Hematopoietic multipotent progenitor cell treated with erythropoietin and hydrocortisone succinate and interleukin-3 and kit ligand, for 4 days (in vitro differentiated cells): ENCODE results near the gene CTBP1.
"Not testable (repeated sequence)": the region's sequence is repeated elsewhere in the genome, so short reads cannot be mapped to it uniquely, and the experiment has no call there.

Source experiments
- DNase-seq: peaks from one replicate; pipeline ENCODE4 v3.0.0-alpha.2; 2015

Gene CTBP1

DNA sequence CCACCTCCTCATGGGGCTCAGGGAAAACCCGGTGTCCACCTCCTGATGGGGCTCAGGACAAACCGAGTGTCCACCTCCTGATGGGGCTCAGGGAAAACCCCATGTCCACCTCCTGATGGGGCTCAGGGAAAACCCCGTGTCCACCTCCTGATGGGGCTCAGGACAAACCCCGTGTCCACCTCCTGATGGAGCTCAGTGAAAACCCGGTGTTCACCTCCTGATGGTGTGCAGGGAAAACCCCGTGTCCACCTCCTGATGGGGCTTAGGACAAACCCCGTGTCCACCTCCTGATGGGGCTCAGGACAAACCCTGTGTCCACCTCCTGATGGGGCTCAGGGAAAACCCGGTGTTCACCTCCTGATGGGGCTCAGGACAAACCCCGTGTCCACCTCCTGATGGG lies 11.7 kb downstream of the CTBP1 start:
- not testable (repeated sequence) for DNase-seq

DNA sequence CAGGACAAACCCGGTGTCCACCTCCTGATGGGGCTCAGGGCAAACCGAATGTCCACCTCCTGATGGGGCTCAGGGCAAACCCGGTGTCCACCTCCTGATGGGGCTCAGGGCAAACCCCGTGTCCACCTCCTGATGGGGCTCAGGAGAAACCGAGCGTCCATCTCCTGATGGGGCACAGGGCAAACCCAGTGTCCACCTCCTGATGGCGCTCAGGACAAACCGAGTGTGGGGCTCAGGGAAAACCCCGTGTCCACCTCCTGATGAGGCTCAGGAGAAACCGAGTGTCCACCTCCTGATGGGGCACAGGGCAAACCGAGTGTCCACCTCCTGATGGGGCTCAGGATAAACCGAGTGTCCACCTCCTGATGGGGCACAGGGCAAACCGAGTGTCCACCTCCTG lies 12.1 kb downstream of the CTBP1 start:
- DNase-seq = not testable (repeated sequence)

DNA sequence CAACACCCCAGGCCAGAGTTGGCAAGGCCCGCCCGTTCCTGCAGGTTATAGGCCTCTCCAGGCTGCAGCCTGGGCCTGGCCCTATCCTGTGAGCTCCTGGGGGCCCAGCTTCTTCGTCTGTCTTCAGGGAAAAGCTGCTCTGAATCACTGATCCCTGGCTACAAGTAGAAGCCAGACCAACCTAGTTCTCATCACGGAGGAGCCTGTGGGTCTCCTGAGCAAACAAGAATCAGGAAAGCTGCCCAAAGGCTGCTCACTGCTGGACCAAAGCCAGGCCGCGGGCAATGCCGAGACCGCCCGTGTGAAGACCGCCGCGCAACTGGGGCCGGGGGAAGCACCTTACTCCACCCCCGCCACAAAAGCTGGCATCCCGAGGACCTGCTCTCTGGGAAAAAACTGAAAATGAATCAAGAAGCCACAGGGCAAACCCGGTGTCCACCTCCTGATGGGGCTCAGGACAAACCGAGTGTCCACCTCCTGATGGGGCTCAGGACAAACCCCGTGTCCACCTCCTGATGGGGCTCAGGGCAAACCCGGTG lies 12.8 kb downstream of the CTBP1 start:
- no peak for DNase-seq

DNA sequence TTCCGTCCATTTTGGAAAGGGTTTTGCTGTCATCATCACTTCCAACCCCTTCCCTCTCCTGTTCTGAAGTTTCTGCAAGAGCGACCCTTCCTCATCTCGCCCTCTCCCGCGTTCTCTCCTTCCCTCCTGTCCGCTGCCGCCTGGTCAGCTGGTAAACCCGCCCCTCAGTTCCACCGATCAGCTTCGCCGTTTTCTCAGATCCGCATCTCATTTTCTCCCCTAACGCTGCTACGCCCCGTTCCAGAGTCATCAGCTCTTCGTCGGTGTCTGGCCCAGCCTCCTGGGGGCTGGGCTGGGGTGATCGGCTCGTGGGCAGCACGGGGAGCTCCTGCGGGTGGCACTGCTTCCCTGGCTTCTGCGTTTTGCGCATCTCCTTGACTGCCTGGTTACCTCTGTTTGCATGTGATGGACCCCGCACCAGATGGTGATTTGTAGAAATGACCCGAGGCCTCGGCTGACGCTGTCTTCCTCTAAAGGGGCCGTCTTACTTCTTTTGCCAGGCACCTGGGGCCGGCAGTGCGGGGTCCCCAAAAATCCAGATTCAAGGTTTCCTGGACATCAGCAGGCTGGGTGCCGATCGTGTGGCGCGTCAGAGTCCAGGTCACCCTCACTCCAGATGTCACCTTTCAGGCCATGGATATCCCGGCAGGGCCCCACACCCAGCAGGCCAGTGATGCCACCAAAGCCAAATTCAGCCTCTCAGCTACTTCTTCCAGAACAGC lies 13.4 kb downstream of the CTBP1 start:
- DNase-seq = no peak

DNA sequence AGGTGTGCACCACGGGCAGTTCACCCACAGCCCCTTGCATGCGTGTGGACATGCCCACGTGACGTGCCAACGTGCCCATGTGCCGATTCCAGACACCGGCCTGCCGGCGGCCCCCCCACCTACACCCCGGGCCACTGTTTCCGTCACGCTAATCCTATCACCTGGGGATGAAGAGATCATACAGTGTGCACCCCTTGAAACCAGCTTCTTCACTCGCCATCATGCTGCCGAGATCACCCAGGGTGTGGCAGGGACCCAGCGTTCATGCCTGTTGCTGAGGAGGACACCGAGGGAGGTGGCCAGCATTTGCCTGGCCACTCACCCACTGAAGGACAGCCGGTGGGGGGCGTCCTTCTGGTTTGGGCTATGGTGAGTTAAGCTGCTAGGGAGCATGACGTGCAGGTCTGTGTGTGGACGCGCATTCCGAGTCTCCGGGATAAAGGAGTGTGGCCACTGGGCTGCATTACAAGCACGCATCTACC lies 14.1 kb downstream of the CTBP1 start:
- DNase-seq = no peak

DNA sequence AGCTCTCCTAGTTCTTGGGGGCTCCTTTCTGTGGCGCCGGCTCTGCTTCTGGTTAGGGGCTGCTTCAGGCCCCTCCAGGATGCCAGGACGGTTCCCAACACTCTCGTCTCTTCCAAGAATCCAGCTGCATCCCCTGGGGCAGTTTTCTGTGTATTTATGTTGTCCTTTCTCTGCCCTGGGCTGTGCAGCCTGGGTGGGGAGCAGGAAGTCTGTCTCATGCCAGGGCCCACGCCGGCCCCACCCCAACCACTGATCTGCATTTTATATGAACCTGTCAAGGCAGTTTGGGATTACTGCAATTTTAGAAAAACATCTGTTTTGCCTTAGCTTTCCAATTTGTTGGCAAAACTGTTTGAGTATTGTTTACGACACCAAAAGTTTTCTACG lies 14.6 kb downstream of the CTBP1 start:
- DNase-seq = no peak

DNA sequence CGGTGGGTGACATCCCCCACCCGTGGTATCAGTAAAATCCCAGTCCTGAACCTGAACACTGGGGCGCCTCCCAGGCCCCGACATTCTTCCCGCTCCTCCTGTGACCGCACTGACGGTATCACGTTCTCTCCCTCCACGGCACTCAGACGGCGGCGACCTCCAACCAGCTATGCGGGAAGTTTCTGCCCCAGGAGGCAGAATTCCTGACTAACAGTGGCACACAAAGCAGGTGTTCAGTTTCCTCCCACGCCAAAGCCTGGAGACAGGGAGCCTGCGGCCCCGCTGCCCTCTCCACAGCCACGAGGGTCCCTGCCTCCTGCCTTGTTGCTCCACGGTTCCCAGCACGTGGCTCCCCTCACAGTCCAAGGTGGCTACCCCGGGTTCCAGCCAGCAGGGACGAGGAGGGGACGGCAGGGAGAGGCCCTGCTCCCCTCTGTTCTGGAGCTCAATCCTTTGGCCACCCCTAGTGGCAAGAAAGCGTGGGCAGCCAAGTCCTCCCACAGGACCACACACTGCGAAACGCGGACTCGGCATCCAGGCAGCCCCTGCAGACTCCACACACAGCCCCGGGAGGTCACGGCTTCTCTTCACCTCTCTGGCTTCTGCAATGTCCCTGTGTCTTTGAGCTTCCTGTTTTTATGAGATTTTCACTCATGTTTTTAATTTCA lies 15.2 kb downstream of the CTBP1 start:
- no peak for DNase-seq

DNA sequence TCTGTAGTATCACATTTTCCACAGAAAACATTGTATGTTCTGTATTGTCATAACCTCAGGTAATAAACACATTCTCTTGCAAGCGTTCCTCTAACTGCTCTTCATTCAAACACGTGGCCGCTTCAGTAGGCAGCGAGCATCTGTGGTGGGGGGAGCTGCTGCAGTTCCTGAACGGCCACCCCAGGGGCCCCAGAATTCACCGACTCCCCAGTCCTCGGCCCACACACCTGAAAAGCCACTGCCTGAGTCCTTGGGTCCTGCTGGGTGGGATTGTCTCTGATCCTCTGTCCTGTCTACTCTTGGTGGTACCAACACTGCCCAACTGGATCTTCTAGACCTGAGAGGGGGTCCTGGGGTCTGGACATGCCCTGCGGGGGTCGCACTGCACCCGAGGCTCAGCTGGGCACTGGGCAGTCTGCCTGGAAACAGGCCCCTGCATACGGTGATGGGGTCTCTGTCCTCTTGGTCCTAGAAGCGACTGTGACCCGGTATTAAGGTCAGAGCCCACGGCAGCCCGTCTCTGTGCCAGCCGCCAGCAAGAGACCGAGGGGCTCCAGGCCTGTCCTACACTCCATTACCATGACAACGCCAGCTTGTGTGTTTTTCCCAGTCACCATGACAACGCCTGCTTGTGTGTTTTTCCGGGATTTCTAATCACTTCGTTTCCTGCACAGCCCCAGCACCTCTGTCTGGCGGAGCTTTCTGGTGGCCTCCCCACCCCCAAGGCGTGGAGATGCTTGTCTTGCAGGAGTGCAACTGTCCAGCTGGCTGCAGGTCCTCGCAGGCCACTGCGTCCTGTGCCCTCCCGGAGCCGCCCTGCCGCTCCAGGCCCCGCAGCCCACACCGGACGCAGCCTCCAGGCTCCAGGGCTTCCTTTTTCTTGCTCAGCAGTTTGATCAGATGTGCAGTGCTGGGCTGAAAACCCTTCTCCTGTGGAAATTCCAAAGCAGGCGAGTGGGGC lies 16.0 kb downstream of the CTBP1 start:
- DNase-seq = no peak

DNA sequence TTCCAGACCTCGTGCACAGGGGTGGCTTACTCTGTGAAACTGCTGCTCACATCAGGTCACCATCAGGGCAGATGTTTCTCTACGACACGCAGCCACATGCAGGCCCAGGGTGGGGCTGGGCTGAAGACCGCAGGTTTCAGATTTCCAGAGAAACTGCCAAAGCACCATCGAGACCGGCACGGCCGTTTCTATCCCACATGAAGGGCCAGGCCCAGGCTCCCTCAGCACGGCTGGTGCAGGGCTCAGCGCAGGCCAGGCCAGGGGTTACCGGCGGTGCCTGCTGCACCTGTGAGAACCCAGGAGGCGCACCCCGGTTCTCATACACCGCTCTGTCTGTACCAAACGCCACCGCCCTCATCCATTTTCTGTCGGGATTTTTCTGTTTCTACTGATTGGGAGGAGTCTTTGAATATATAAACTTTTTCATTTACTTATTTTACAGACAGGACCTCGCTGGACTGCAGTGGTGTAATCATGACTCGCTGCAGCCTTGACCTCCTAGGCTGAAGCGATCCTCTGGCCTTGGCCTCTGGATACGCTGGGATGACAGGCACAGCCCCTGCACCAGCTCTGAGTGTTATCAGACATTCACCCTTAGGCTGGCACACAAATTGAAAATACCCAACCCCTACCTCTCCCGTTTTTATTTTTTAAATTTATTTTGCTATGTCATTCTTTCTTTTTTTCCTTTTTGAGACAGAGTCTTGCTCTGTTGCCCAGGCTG lies 17.1 kb downstream of the CTBP1 start:
- DNase-seq = no peak

DNA sequence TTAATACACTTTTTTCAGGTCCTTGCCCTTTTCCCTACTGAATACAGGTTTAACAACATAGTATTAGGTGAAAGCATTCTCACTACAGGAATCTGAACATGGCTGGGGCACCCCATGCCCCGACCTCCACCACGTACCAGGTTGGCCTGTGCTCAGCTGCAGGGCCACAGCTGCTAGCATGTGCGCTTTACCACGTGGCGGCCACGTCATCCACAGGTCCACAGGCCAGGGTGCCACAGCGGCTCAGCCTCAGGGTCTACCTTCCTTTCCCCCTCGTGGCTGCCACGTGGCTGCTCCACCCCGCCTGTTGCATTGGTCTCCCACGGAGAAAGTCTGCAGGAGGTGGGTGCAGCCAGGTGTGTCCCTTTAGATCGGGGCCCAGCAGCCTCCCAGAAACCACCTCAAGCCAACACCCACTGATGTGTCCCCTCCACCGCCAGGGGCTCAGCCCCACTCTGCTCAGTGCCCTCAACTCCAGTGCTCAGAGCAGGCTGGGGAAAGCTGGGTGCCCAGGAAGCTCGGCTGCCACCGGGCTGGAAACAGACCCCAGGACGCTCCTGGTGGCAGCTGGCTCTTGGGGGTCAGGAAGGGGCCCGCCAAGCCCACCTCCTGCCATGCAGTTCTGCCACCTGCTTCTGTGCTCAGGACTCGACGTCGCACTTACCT lies 17.8 kb downstream of the CTBP1 start:
- no peak for DNase-seq

DNA sequence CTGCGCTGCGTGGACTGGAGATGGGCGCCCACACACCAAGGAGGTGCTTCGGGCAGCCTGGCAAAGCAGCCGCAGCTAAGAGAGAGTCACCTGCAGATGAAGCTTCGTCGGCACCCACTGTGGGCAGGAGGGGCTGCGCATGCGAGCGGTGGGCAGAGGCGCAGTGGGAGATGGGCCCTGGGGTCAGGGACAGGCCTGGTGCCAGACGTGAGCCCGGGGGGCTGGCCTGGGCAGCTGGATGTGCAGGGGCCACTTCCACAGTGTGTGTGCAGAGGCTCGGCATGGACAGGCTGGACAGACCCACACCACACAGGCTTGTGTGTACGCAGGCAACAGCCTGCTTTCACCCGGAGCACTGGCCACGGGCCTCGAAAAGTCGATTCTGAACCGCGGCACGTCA lies 18.6 kb downstream of the CTBP1 start:
- no peak for DNase-seq

DNA sequence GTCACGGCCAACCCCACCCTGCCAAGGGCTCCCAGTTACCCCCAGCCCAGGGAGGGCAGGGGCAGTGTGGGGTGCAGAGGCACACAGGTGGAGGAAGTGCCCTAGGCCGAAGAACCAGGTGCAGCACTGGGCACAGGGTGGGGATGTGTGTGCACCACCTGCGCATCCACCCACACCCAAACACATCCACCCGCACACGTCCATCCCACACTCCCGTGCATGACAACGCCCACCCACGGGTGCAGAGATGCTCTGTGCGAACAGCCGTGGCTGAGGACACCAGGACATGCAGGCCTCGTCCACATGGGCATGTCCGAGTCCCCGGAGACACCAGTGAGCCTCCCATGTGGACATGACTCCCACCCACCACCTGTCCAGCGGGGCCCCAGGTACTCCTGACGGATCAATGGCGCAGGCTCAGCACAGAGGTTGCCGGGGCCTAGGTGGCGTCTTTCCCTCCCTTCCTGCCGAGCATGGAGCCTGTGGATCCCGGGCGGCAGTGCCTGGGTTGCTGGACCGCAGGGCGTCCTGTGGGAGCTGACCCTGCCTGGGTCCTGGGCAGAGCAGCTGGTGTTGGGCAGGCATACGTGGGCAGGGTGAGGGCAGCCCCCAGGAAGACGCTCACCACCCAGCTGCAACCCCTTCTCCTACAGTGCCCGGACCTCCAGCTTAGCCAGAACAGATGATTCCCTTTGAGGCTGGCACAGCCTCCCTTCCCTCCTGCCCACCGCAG lies 19.6 kb downstream of the CTBP1 start:
- no peak for DNase-seq

DNA sequence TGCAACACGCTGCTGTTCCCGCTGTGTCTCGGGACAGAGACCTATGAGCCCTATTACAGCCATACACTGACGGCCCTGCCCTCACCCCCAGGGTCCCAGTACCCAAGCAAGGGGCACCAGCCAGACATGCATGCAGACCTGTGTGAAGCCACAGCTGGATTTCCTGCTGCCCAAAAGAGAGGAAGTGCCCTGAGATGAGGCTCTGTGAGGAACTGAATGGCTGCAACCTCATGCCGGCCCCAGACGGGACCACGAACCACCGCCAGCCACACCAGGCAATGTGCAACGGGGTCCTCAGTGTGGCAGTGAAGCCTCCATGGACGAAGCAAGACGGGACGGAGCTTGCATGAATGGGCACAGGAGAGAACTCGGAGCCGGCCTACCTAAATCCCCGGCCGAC lies 21.1 kb downstream of the CTBP1 start:
- DNase-seq = peak; percentile 56

DNA sequence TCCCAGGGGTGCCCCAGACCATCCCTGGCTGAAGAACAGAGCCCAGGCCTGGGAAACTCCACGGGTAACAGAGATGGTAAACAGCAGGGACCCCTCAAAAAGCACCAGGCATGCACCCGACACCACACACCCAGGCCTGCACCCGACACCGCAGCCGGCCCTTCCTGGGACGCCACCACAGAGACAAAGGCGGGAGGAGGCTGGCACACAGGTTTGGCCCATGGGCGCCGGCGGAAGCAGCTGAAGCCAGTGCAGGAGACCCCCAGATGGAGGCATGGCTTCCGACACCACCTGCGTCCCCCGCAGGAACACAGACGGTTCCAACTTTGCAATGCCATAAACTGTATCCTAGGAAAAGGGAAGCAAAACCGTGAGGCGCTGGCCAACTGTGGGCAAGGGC lies 22.3 kb downstream of the CTBP1 start:
- DNase-seq = no peak

DNA sequence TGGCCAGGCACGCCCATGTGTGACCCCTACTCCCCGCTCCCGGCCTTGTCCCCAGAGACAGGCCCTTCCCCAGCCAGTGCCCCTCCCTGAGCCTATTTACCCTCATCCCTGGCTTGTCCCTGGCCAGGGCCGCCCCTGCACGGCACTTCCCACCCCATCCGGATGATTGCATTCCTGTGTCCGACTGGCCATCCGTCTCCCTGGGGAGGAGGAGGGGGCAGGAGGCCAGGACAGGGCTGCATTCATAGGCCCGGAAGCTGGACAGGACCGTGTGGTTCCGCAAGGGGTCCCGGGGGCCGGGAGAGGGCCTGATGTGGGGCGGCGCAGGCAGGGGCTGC lies 22.8 kb downstream of the CTBP1 start:
- DNase-seq = no peak

DNA sequence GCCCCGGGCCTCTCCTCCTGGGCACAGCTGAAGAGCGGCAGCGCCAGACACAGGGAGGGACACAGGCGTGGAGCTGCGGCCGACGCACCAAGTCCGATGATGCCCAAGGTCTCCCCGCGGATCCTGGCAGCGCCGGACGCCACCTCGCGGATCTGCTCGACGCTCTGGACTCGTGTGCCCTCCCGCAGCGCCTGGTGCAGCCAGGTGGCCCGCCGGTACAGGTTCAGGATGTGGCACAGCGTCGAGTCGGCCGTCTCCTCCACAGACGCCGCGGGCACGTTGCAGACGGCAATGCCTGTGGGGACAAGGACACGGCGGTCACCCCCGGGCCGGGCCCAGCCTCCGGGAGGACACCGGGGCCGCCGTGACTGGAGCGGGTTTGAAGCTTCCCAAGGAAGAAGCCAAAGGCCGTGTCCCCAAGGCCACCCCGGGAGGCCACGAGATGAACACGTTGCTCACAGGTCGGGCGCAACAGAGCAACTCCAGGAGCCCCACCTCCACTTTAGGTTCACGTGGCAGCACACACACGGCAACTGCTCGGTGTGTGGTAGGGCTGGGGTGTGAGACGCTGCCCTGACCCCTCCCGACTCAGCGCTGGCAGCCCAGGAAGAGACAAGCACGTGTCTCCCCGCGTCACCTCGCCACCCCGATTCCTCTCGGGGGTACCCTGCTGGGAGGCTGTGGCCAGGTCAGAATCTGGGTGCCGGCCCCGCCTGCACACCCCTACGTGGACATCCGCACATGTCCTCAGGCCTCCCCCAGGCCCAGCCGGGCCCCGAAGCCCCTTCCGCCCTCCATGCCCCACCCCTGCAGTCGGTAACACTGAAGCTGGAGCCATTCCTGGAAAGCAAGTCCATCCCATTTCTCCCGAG lies 23.4 kb downstream of the CTBP1 start:
- no peak for DNase-seq

DNA sequence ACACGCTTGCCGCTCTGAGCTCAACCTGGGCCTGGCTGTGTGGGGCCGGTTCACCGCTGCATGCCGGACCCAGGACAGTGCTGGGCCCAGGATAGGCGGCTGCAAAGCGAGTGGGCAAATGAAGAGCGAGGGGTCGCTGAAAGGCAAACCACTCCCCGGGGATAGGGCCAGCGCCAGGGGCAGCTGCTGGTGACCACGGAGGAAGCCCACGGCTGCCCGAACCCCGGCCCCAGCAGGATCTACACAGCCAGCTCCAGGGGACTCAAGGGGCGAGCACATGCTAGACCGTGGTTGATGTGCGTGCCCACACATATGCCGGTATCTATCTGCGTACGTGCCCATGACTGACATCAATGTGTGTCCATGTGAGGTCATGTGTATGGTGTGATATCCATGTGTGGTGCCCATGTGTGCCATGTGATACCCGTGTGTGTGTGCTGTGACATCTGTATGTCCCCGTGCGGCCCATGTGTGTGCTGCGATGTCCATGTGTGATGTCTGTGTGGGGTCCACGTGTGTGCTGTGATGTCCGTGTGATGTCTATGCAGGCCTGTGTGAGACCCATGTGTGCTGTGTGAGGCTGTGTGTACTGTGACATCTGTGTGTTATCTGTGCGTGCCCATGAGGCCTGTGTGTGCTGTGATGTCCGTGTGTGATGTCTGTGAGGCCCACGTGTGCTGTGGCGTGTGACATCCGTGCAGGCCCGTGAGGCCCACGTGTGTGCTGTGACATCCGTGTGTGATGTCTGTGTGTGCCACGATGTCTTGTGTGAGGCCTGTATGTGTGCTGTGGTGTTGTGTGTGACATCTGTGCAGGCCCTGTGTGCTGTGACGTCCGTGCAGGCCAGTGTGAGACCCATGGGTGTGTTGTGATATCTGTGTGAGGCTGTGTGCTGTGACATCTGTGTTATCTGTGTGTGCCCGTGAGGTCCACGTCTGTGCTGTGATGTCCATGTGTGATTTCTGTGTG lies 24.8 kb downstream of the CTBP1 start:
- no peak for DNase-seq

DNA sequence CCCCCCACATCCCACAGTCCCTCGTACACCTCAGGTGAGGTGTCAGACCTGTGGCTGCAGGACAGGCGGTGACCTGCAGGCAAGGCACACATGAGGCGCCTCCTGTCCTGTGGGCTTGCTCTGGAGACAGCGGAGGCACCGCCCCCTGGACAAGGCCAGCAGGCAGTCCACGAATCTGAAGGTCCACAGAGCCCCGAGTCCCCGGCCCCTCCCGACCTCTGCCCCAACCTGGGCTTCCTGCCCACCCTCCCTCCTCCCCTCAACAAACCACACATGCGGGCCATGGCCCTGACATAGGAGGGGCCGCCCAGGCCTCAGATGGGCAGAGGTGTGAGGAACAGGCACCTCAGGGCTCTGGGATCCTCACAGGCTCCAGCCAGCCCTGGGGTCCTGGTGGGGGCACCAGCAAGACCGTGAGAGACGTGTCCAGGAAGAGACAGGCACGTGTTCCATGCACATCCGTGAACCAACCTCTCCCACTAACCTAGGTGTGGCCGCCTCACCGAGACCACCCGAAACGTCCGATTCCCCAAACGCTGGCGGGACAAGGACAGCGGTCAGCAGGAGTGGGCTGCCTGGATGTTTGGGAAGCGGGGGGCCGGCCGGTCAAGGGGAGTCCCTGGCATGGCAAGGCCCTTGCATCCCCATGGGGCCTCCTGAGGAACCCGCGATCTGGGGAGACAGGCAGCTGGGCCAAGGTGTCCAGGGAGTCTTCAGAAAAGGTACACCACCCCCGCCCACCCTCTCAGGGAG lies 25.8 kb downstream of the CTBP1 start:
- no peak for DNase-seq
